Activated CD4-positive, alpha-beta memory T cell treated with anti-CD3 and anti-CD28 coated beads, Interleukin-2, amount 10 ng/mL, durations not matched to agents 7 days and 5 days (primary cell): Measurements from ENCODE around the gene CEACAM16. TPM values are rescaled to one million over a fixed set of nuclear protein-coding genes. Genes with fewer than 3 reads are reported as not detected.

Experiments used
- CTCF ChIA-PET: fragments of 350-600 bp; sonication (Branson Sonifier 250); formaldehyde crosslinking; loops from one replicate; lab custom pipeline; 2021; ENCODE audit warnings: antibody characterized with exemption, inconsistent platforms; lab: Charles Lee
- POLR2A ChIA-PET: fragments of 350-600 bp; sonication (Branson Sonifier 250); formaldehyde crosslinking; loops from one replicate; lab custom pipeline; 2021; ENCODE audit warnings: antibody characterized with exemption; lab: Charles Lee
- DNase-seq: peaks from one replicate; pipeline ENCODE4 v3.0.0-alpha.2; 2020
- H3K27ac Mint-ChIP-seq: one replicate; pipeline ENCODE4 v1.8.0; 2021; ENCODE audit warnings: mild to moderate bottlenecking, mixed read lengths
- H3K27me3 Mint-ChIP-seq: one replicate; pipeline ENCODE4 v1.8.0; 2021; ENCODE audit warnings: mixed read lengths
- H3K36me3 Mint-ChIP-seq: one replicate; pipeline ENCODE4 v1.8.0; 2021; ENCODE audit warnings: low read depth, mixed read lengths
- H3K4me1 Mint-ChIP-seq: one replicate; pipeline ENCODE4 v1.8.0; 2021; ENCODE audit warnings: mixed read lengths
- H3K4me3 Mint-ChIP-seq: one replicate; pipeline ENCODE4 v1.8.0; 2021; ENCODE audit warnings: mild to moderate bottlenecking, mixed read lengths
- H3K9me3 Mint-ChIP-seq: one replicate; pipeline ENCODE4 v1.8.0; 2021; ENCODE audit warnings: mixed read lengths
- total RNA-seq, 2 experiments: library from RNA; stranded (reverse); gene quantifications; one replicate each; pipeline ENCODE4 v1.2.3, GENCODE V29; 2021

The CEACAM16 gene, protein sequence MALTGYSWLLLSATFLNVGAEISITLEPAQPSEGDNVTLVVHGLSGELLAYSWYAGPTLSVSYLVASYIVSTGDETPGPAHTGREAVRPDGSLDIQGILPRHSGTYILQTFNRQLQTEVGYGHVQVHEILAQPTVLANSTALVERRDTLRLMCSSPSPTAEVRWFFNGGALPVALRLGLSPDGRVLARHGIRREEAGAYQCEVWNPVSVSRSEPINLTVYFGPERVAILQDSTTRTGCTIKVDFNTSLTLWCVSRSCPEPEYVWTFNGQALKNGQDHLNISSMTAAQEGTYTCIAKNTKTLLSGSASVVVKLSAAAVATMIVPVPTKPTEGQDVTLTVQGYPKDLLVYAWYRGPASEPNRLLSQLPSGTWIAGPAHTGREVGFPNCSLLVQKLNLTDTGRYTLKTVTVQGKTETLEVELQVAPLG
- total RNA-seq: not detected

GRCh38 chr19:44698492-44699201, at the start of gene CEACAM16:
Gene CEACAM16 (plus strand): TSS chr19:44699151. CDS start chr19:44701457, 2,306 bp downstream.
- H3K4me3 Mint-ChIP-seq: no peak within 1 kb of the TSS
- H3K9me3 Mint-ChIP-seq: no peaks in the 10 kb centered on the region
- H3K4me1 Mint-ChIP-seq: peaks cover 6% of the 10 kb centered on the region
- H3K27me3 Mint-ChIP-seq: peaks cover 5% of the 10 kb centered on the region
- no peak for DNase-seq
- CTCF ChIA-PET: no interaction called here
- POLR2A ChIA-PET: no interaction called here
- H3K27ac Mint-ChIP-seq: no peak within 1 kb of the TSS
- no peaks in the 10 kb centered on the region for H3K36me3 Mint-ChIP-seq

- CTCF ChIA-PET: no interaction called here
- Mint-ChIP-seq H3K36me3 (no peaks in the 10 kb centered on the region), H3K4me1 (peaks cover 4% of the 10 kb centered on the region), H3K27ac (no peak overlapping the region), H3K27me3 (no peaks in the 10 kb centered on the region), H3K4me3 (no peak overlapping the region), H3K9me3 (no peaks in the 10 kb centered on the region)
- no peak for DNase-seq
- POLR2A ChIA-PET: no interaction called here
Observed at GRCh38 chr19:44649578-44650145, 49.3 kb upstream of the CEACAM16 start.

- CTCF ChIA-PET: interaction anchor here (0.7 to 4.3 kb wide), 5 partner anchors 10 to 262 kb away, joined by 3 to 39 read pairs (median 6); no protein-coding TSS in a partner anchor
Observed at GRCh38 chr19:44653343-44653742, 45.6 kb upstream of the CEACAM16 start.

GRCh38 chr19:44653977-44654774, 44.8 kb upstream of the CEACAM16 start:
- H3K36me3 Mint-ChIP-seq: no peaks in the 10 kb centered on the region
- ChIA-PET POLR2A (interaction anchor here (0.6 to 1.4 kb wide), 2 partner anchors 11 to 425 kb away, joined by 3 read pairs; partner anchors contain the start of genes GEMIN7 and PVR), CTCF (interaction anchor here (0.6 to 4.3 kb wide), 14 partner anchors 9 to 236 kb away, joined by 3 to 39 read pairs (median 4); partner anchors contain the start of gene NECTIN2)
- no peaks in the 10 kb centered on the region for H3K27me3 Mint-ChIP-seq
- peak; percentile 80 for DNase-seq
- no peak overlapping the region for H3K4me3 Mint-ChIP-seq
- no peak overlapping the region for H3K27ac Mint-ChIP-seq
- H3K9me3 Mint-ChIP-seq: no peaks in the 10 kb centered on the region
- peaks cover 5% of the 10 kb centered on the region for H3K4me1 Mint-ChIP-seq

More at GRCh38 chr19:44653343-44653742, 45.6 kb upstream of the CEACAM16 start:
- Mint-ChIP-seq H3K36me3 (no peaks in the 10 kb centered on the region), H3K9me3 (no peaks in the 10 kb centered on the region), H3K27me3 (no peaks in the 10 kb centered on the region), H3K4me3 (no peak overlapping the region), H3K27ac (no peak overlapping the region), H3K4me1 (peaks cover 5% of the 10 kb centered on the region)
- no peak for DNase-seq
- POLR2A ChIA-PET: no interaction called here

DNA sequence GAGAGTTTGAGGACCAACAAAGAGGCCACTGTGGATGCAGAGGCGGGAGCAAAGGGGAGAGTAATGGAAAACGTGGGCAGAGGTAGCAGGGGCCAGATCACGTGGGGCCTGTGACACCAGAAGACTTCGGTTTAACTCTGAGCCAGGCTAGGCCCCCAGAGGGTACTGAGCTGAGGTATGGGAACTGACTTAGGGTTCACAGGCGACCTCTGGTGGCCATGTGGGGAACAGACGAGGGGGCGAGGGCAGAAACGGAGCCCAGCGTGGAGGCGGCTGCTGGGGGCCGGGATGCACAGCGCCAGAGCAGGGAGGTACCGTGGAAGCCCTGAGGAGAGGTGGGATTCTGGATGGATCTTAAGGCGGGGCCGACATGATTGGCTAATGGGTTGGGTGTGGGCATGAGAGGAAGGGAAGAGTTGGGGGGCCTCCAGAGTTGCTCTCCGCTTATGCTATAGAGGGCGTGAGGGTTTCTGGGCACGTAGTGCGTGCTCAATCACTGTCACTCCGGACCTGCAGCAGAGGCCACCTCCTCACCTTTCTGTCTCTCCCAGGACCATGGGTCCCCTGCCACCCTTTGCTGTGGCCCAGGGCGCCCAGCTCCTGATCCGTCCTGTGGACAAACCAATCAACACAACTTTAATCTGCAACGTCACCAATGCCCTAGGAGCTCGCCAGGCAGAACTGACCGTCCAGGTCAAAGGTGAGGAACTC, 41.6 kb upstream of the CEACAM16 start:
- POLR2A ChIA-PET: no interaction called here

GRCh38 chr19:44658069-44658733, 40.8 kb upstream of the CEACAM16 start:
- no peaks in the 10 kb centered on the region for H3K36me3 Mint-ChIP-seq
- H3K27me3 Mint-ChIP-seq: no peaks in the 10 kb centered on the region
- no peak overlapping the region for H3K4me3 Mint-ChIP-seq
- POLR2A ChIA-PET: no interaction called here
- H3K4me1 Mint-ChIP-seq: peaks cover 5% of the 10 kb centered on the region
- H3K9me3 Mint-ChIP-seq: no peaks in the 10 kb centered on the region
- CTCF ChIA-PET: interaction anchor here (1.7 to 3.0 kb wide), 3 partner anchors 33 to 88 kb away, joined by 6 to 21 read pairs (median 6); no protein-coding TSS in a partner anchor
- no peak overlapping the region for H3K27ac Mint-ChIP-seq
- no peak for DNase-seq

More for the DNA sequence above, 41.6 kb upstream of the CEACAM16 start:
- Mint-ChIP-seq H3K27me3 (no peaks in the 10 kb centered on the region), H3K27ac (no peak overlapping the region), H3K36me3 (no peaks in the 10 kb centered on the region), H3K4me3 (no peak overlapping the region), H3K9me3 (no peaks in the 10 kb centered on the region), H3K4me1 (peaks cover 5% of the 10 kb centered on the region)
- CTCF ChIA-PET: interaction anchor here (0.7 to 4.3 kb wide), 11 partner anchors 9 to 126 kb away, joined by 3 to 39 read pairs (median 5); no protein-coding TSS in a partner anchor
- DNase-seq: peak; percentile 64

GRCh38 chr19:44660081-44660480, 38.9 kb upstream of the CEACAM16 start:
- Mint-ChIP-seq H3K4me1 (no peaks in the 10 kb centered on the region), H3K36me3 (no peaks in the 10 kb centered on the region), H3K4me3 (no peak overlapping the region), H3K9me3 (no peaks in the 10 kb centered on the region), H3K27ac (no peak overlapping the region), H3K27me3 (no peaks in the 10 kb centered on the region)
- no peak for DNase-seq
- ChIA-PET CTCF (interaction anchor here (1.0 to 1.9 kb wide), 2 partner anchors 89 to 111 kb away, joined by 3 to 6 read pairs; no protein-coding TSS in a partner anchor), POLR2A (no interaction called here)

DNA sequence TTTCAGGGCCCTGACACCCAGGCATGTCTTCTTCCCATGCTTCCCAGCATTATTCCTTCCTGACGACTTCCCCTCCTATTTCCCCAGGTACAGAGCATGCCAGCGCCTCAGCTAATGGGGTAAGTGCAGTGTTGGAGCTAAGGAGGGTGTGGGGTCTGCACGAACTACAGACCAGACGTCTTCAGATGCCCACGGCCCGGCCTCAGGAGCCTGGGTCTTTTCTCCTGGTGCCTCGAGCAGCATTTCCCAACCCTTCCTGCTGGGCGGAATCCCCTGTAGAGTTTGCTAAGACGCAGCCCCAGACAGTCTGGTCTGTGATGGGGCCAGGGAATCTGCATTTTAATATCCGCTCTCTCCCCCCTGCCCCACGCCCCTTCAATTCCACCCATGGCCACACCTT, 37.7 kb upstream of the CEACAM16 start:
- no peaks in the 10 kb centered on the region for H3K9me3 Mint-ChIP-seq
- ChIA-PET CTCF (no interaction called here), POLR2A (no interaction called here)
- H3K4me1 Mint-ChIP-seq: no peaks in the 10 kb centered on the region
- H3K36me3 Mint-ChIP-seq: no peaks in the 10 kb centered on the region
- H3K27ac Mint-ChIP-seq: no peak overlapping the region
- H3K27me3 Mint-ChIP-seq: no peaks in the 10 kb centered on the region
- no peak for DNase-seq
- H3K4me3 Mint-ChIP-seq: no peak overlapping the region

- Mint-ChIP-seq H3K4me3 (no peak overlapping the region), H3K27ac (no peak overlapping the region), H3K36me3 (no peaks in the 10 kb centered on the region), H3K27me3 (no peaks in the 10 kb centered on the region), H3K4me1 (no peaks in the 10 kb centered on the region), H3K9me3 (no peaks in the 10 kb centered on the region)
- CTCF ChIA-PET: interaction anchor here (0.6 kb wide), 1 partner anchor 91 kb away, joined by 3 read pairs; no protein-coding TSS in a partner anchor
- DNase-seq: no peak
- POLR2A ChIA-PET: no interaction called here
Observed at GRCh38 chr19:44661904-44662303, 37.0 kb upstream of the CEACAM16 start.

DNA sequence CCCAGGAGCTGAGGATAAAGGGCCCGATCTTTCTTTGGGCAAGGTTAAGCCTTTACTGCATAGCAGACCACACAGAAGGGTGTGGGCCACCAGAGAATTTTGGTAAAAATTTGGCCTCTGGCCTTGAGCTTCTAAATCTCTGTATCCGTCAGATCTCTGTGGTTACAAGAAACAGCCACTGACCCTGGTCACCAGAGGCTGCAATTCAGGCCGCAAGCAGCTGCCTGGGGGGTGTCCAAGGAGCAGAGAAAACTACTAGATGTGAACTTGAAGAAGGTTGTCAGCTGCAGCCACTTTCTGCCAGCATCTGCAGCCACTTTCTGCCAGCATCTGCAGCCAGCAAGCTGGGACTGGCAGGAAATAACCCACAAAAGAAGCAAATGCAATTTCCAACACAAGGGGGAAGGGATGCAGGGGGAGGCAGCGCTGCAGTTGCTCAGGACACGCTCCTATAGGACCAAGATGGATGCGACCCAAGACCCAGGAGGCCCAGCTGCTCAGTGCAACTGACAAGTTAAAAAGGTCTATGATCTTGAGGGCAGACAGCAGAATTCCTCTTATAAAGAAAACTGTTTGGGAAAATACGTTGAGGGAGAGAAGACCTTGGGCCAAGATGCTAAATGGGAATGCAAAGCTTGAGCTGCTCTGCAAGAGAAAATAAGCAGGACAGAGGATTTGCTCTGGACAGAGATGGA, 36.1 kb upstream of the CEACAM16 start:
- Mint-ChIP-seq H3K4me3 (no peak overlapping the region), H3K9me3 (no peaks in the 10 kb centered on the region), H3K36me3 (no peaks in the 10 kb centered on the region), H3K27ac (no peak overlapping the region), H3K27me3 (no peaks in the 10 kb centered on the region), H3K4me1 (no peaks in the 10 kb centered on the region)
- POLR2A ChIA-PET: no interaction called here
- DNase-seq: no peak
- CTCF ChIA-PET: interaction anchor here (0.6 to 1.5 kb wide), 2 partner anchors 8 to 92 kb away, joined by 3 to 10 read pairs; no protein-coding TSS in a partner anchor

- Mint-ChIP-seq H3K4me1 (no peaks in the 10 kb centered on the region), H3K9me3 (no peaks in the 10 kb centered on the region), H3K27me3 (no peaks in the 10 kb centered on the region), H3K36me3 (no peaks in the 10 kb centered on the region), H3K27ac (no peak overlapping the region), H3K4me3 (no peak overlapping the region)
- POLR2A ChIA-PET: no interaction called here
- CTCF ChIA-PET: interaction anchor here (1.5 kb wide), 1 partner anchor 9 kb away, joined by 10 read pairs; no protein-coding TSS in a partner anchor
- DNase-seq: no peak
Observed at GRCh38 chr19:44663996-44664395, 35.0 kb upstream of the CEACAM16 start.
